MM.1S (cell line): ENCODE data around the gene TMEM143.

ENCODE experiments used
- CTCF ChIP-seq: fragments of 300-600 bp; sonication (generic); IDR thresholded peaks from 2 replicates; pipeline ENCODE4 v1.5.1; 2016; ENCODE audit warnings: antibody characterized with exemption, low read length, mixed read lengths
- EZH2 ChIP-seq: fragments of 300-600 bp; sonication (generic); optimal IDR thresholded peaks from 2 replicates; pipeline ENCODE3; 2017; ENCODE audit warnings: low read depth, mild to moderate bottlenecking, antibody characterized with exemption, low read length, mixed read lengths
- EZH2phosphoT487 ChIP-seq: fragments of 300-600 bp; sonication (generic); IDR thresholded peaks from 2 replicates; pipeline ENCODE4 v1.6.1; 2018; ENCODE audit warnings: antibody characterized with exemption, low read length

- no peak for TF ChIP-seq CTCF
- TF ChIP-seq EZH2: no peak
- no peak for TF ChIP-seq EZH2phosphoT487
Observed at GRCh38 chr19:48310227-48310626, 53.5 kb downstream of the TMEM143 start.
